Measurements from ENCODE around the gene HASPIN.

GRCh38 chr17:3744014-3744413, 20.3 kb downstream of the HASPIN start:
- TF ChIP-seq POLR2A (IDR thresholded peaks at IDR 0.05): no peak
- TF ChIP-seq, protein P1, sequence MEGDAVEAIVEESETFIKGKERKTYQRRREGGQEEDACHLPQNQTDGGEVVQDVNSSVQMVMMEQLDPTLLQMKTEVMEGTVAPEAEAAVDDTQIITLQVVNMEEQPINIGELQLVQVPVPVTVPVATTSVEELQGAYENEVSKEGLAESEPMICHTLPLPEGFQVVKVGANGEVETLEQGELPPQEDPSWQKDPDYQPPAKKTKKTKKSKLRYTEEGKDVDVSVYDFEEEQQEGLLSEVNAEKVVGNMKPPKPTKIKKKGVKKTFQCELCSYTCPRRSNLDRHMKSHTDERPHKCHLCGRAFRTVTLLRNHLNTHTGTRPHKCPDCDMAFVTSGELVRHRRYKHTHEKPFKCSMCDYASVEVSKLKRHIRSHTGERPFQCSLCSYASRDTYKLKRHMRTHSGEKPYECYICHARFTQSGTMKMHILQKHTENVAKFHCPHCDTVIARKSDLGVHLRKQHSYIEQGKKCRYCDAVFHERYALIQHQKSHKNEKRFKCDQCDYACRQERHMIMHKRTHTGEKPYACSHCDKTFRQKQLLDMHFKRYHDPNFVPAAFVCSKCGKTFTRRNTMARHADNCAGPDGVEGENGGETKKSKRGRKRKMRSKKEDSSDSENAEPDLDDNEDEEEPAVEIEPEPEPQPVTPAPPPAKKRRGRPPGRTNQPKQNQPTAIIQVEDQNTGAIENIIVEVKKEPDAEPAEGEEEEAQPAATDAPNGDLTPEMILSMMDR (IDR thresholded peaks at IDR 0.05): no peak
